OCI-LY1 (cell line): ENCODE data around the gene MPG.

ENCODE experiments used
- H2AFZ ChIP-seq: fragments of 200-600 bp; sonication (generic), shearing (Covaris generic); 2 replicates; pipeline ENCODE4 v1.6.0; 2014; ENCODE audit warnings: antibody characterized with exemption, mild to moderate bottlenecking, low read length
- H3F3A ChIP-seq: fragments of 200-600 bp; sonication (generic), shearing (Covaris generic); 2 replicates; pipeline ENCODE4 v1.6.0; 2014; ENCODE audit warnings: mild to moderate bottlenecking, antibody characterized with exemption, low read length, moderate library complexity; ENCODE audit not compliant: insufficient read depth
- H3K27ac ChIP-seq: fragments of 200-600 bp; sonication (generic); 2 replicates; pipeline ENCODE4 v1.5.1; 2014; ENCODE audit warnings: low read length, mixed run types, mild to moderate bottlenecking, low read depth; ENCODE audit not compliant: poor library complexity, severe bottlenecking
- H3K27me3 ChIP-seq: fragments of 200-600 bp; sonication (generic); 2 replicates; pipeline ENCODE4 v1.6.0; 2014; ENCODE audit warnings: antibody characterized with exemption, mild to moderate bottlenecking, low read length, moderate library complexity; ENCODE audit not compliant: insufficient read depth
- H3K36me3 ChIP-seq: fragments of 200-600 bp; sonication (generic); 2 replicates; pipeline ENCODE4 v1.6.1; 2014; ENCODE audit warnings: mild to moderate bottlenecking, antibody characterized with exemption, low read length, moderate library complexity, mixed read lengths; ENCODE audit not compliant: insufficient read depth
- H3K4me1 ChIP-seq: fragments of 200-600 bp; sonication (generic); 2 replicates; pipeline ENCODE4 v1.5.1; 2014; ENCODE audit warnings: mild to moderate bottlenecking, low read length, moderate library complexity; ENCODE audit not compliant: insufficient read depth, severe bottlenecking
- H3K4me2 ChIP-seq: fragments of 200-600 bp; sonication (generic), shearing (Covaris generic); 2 replicates; pipeline ENCODE4 v1.6.1; 2014; ENCODE audit warnings: low read length
- H3K4me3 ChIP-seq: fragments of 200-600 bp; sonication (generic); 2 replicates; pipeline ENCODE4 v1.5.1; 2014; ENCODE audit warnings: low read length, low read depth, mild to moderate bottlenecking, mixed read lengths; ENCODE audit not compliant: poor library complexity, severe bottlenecking
- H3K79me2 ChIP-seq: fragments of 200-600 bp; shearing (Covaris generic); 2 replicates; pipeline ENCODE4 v1.6.1; 2016; ENCODE audit warnings: mixed run types, low read length, mixed read lengths; ENCODE audit not compliant: insufficient read depth
- H3K9ac ChIP-seq: fragments of 200-600 bp; sonication (generic), shearing (Covaris generic); 2 replicates; pipeline ENCODE4 v1.6.1; 2014; ENCODE audit warnings: mild to moderate bottlenecking, low read length, mixed read lengths
- H3K9me2 ChIP-seq: fragments of 200-600 bp; sonication (generic), shearing (Covaris generic); 2 replicates; pipeline ENCODE4 v1.6.1; 2014; ENCODE audit warnings: low read depth, mild to moderate bottlenecking, low read length, mixed read lengths
- H3K9me3 ChIP-seq: fragments of 200-600 bp; shearing (Covaris generic); 2 replicates; pipeline ENCODE4 v1.6.1; 2014; ENCODE audit warnings: low read length, mixed read lengths
- H4K20me1 ChIP-seq: fragments of 200-600 bp; sonication (generic), shearing (Covaris generic); 2 replicates; pipeline ENCODE4 v1.6.0; 2016; ENCODE audit warnings: mild to moderate bottlenecking, low read length; ENCODE audit not compliant: insufficient read depth
- EZH2 ChIP-seq: fragments of 200-600 bp; sonication (generic), shearing (Covaris generic); IDR thresholded peaks from 2 replicates; pipeline ENCODE4 v1.8.0; 2017; ENCODE audit warnings: borderline replicate concordance, mixed run types, mild to moderate bottlenecking, antibody characterized with exemption, low read length, moderate library complexity, mixed read lengths
- TF ChIP-seq, protein P1 (sequence below): fragments of 200-600 bp; sonication (generic), shearing (Covaris generic); IDR thresholded peaks from 2 replicates; pipeline ENCODE4 v1.5.1; 2017; ENCODE audit warnings: mild to moderate bottlenecking, antibody characterized with exemption, low read length, moderate library complexity, mixed read lengths

MPG gene

DNA sequence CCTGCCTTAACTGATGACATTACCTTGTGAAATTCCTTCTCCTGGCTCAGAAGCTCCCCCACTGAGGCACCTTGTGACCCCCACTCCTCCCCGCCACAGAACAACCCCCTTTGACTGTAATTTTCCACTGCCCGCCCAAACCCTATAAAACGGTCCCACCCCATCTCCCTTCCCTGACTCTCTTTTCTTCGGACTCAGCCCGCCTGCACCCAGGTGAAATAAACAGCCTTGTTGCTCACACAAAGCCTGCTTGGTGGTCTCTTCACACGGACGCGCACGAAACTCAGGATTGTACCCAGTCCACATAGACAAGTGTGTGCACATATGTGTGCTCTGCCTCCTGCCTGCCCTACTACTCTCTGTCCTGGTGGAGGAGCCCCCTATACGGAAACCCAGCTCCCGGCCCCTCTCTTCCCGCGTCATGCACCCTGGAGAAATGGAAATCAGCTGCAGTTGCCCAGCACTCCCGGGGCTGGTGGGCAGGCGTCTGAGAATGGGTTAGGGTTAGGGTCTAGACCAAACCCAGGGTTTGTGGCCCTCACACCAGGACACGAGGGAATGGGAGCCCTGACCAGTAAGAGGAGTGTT, 3.2 kb upstream of the MPG start:
- Histone ChIP-seq H3K9me2 (no peaks in the 10 kb centered on the region), H3K27ac (no peak overlapping the region), H3K27me3 (peaks cover 6% of the 10 kb centered on the region; the same call in 1 of the 2 replicates), H3K79me2 (no peaks in the 10 kb centered on the region), H3K9me3 (no peaks in the 10 kb centered on the region), H3K36me3 (peaks cover 4% of the 10 kb centered on the region; the same call in 1 of the 2 replicates), H4K20me1 (no peaks in the 10 kb centered on the region), H2AFZ (no peak overlapping the region), H3K4me3 (no peak overlapping the region), H3K4me2 (no peak overlapping the region), H3K4me1 (peaks cover 22% of the 10 kb centered on the region), H3K9ac (no peak overlapping the region), H3F3A (no peaks in the 10 kb centered on the region)
- TF ChIP-seq EZH2: no peak
- TF ChIP-seq, protein P1, sequence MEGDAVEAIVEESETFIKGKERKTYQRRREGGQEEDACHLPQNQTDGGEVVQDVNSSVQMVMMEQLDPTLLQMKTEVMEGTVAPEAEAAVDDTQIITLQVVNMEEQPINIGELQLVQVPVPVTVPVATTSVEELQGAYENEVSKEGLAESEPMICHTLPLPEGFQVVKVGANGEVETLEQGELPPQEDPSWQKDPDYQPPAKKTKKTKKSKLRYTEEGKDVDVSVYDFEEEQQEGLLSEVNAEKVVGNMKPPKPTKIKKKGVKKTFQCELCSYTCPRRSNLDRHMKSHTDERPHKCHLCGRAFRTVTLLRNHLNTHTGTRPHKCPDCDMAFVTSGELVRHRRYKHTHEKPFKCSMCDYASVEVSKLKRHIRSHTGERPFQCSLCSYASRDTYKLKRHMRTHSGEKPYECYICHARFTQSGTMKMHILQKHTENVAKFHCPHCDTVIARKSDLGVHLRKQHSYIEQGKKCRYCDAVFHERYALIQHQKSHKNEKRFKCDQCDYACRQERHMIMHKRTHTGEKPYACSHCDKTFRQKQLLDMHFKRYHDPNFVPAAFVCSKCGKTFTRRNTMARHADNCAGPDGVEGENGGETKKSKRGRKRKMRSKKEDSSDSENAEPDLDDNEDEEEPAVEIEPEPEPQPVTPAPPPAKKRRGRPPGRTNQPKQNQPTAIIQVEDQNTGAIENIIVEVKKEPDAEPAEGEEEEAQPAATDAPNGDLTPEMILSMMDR: no peak

DNA sequence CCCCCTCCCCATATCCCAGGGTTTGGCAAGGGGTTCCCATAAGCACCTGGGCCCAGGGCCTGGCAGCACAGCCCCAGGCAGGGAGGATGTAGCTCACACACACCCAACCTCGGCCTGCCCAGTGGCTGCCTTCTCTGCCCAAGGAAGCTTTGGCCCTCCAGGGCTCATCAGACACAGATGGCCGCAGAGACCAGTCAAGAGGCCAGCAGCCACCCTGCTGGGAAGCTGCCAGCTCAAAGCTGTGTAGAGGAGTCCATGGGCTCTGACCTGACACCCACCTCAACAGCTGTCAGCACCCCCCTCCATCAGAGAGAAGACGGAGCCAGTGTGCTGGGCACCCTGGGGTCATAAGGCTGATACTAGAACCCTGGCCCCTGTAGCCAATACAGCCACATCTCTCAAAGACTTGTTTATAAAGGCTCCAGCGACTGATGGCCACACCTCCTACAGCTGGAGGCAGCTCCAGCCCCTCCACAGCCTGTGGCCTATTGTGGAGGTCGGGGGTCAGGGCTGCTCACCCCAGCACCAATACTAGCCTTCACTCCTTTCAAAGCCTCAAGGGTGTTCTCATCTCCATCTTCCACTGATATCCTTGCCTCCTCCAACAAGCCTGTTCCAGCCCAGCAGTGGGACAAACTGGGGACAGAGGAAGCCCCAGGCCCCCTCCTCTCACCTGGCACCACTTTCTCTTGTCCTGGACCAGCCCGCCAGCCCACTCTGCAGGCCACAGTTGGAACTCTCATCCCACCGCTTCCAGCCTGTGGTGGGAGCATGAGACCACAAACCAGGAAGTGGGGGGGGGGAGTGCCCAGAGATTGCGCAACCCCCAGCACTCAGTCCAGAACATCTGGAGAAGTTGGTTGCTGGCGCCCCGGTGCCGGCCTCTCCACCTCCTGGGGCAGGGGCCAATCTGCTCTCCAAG, 2.2 kb upstream of the MPG start:
- Histone ChIP-seq H2AFZ (no peak overlapping the region), H3K27me3 (peaks cover 6% of the 10 kb centered on the region; the same call in 1 of the 2 replicates), H4K20me1 (no peaks in the 10 kb centered on the region), H3K79me2 (no peaks in the 10 kb centered on the region), H3K9ac (no peak overlapping the region), H3K27ac (no peak overlapping the region), H3K9me3 (no peaks in the 10 kb centered on the region), H3K9me2 (no peaks in the 10 kb centered on the region), H3K36me3 (peaks cover 7% of the 10 kb centered on the region; the same call in 1 of the 2 replicates), H3K4me1 (peaks cover 22% of the 10 kb centered on the region), H3F3A (no peaks in the 10 kb centered on the region), H3K4me3 (no peak overlapping the region), H3K4me2 (no peak overlapping the region)
- no peak for TF ChIP-seq EZH2
- TF ChIP-seq, protein P1: no peak

DNA sequence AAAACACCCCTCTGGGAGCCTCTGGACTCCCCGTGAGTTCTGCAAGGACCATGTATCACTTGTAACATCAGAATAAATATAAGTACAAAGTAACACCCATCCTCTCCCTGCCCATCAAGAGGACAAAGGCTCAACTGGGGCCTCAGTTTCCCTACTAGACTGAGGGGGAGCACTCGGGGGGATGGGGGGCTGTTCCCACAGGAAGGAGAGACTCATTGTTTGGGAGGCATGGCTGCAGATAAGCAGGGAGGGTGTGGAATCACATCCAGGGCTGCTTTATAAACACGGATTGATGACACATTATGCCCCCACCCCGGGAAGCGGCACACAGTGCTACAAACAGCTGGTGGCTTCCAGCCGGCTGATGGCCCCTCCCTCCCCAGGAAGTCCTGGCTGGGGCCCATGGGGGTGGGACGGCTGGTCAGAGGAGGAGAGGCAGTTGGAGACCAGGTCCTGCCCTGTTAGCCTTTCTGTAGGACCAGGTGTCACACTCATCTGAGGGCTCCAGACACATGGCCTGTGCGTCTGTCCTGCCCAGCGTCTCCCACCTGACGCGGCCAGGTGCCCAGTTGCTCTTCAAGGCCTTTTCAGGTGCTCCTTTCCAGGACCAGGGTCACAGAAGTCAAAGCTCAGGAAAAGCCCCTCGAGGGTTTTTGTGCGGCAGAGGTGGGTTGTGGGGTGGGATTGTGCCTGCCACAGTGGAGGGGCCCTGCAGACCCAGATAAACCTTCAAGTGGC, 1.3 kb upstream of the MPG start:
- no peak for TF ChIP-seq EZH2
- TF ChIP-seq, protein P1: no peak
- H3K4me3 ChIP-seq: peak overlapping the region; percentile 93
- no peaks in the 10 kb centered on the region for H4K20me1 ChIP-seq
- H3K36me3 ChIP-seq: peaks cover 7% of the 10 kb centered on the region; the same call in 1 of the 2 replicates
- no peak overlapping the region for H2AFZ ChIP-seq
- peak overlapping the region; percentile 86 for H3K4me2 ChIP-seq
- H3F3A ChIP-seq: no peaks in the 10 kb centered on the region
- no peaks in the 10 kb centered on the region for H3K9me2 ChIP-seq
- peaks cover 6% of the 10 kb centered on the region; the same call in 1 of the 2 replicates for H3K27me3 ChIP-seq
- H3K4me1 ChIP-seq: peaks cover 22% of the 10 kb centered on the region
- H3K9ac ChIP-seq: peak overlapping the region; percentile 95; the same call in 1 of the 2 replicates
- H3K79me2 ChIP-seq: no peaks in the 10 kb centered on the region
- no peaks in the 10 kb centered on the region for H3K9me3 ChIP-seq
- H3K27ac ChIP-seq: no peak overlapping the region
